Loucy (cell line): ENCODE data around the gene C17orf50.

Experiments used
- H2AFZ ChIP-seq: fragments of 200-600 bp; sonication (generic); 2 replicates; pipeline ENCODE4 v1.6.0; 2016; ENCODE audit warnings: antibody characterized with exemption, mild to moderate bottlenecking, low read length, moderate library complexity
- H3F3A ChIP-seq: fragments of 200-600 bp; 2 replicates; pipeline ENCODE4 v1.6.0; 2016; ENCODE audit warnings: antibody characterized with exemption, low read depth, mild to moderate bottlenecking
- H3K27me3 ChIP-seq: fragments of 200-600 bp; sonication (generic); 2 replicates; pipeline ENCODE4 v1.6.1; 2014; ENCODE audit warnings: low read length, mild to moderate bottlenecking; ENCODE audit not compliant: insufficient read depth, poor library complexity, severe bottlenecking
- H3K36me3 ChIP-seq: fragments of 200-600 bp; sonication (generic); 2 replicates; pipeline ENCODE4 v1.6.1; 2016; ENCODE audit warnings: low read length; ENCODE audit not compliant: insufficient read depth
- H3K4me1 ChIP-seq: fragments of 200-600 bp; sonication (generic); 2 replicates; pipeline ENCODE4 v1.5.1; 2014; ENCODE audit warnings: low read length, mild to moderate bottlenecking; ENCODE audit not compliant: insufficient read depth, poor library complexity, severe bottlenecking
- H3K4me2 ChIP-seq: fragments of 200-600 bp; sonication (generic); 2 replicates; pipeline ENCODE4 v1.6.0; 2014; ENCODE audit warnings: antibody characterized with exemption, low read length, low read depth, mild to moderate bottlenecking; ENCODE audit not compliant: poor library complexity, severe bottlenecking
- H3K4me3 ChIP-seq: fragments of 200-600 bp; sonication (generic); 2 replicates; pipeline ENCODE4 v1.5.1; 2014; ENCODE audit warnings: low read length, mild to moderate bottlenecking, mixed read lengths; ENCODE audit not compliant: poor library complexity, severe bottlenecking
- H3K79me2 ChIP-seq: fragments of 200-600 bp; sonication (generic); 2 replicates; pipeline ENCODE4 v1.6.1; 2014; ENCODE audit warnings: low read length; ENCODE audit not compliant: insufficient read depth
- H3K9ac ChIP-seq: fragments of 200-600 bp; sonication (generic); 2 replicates; pipeline ENCODE4 v1.6.0; 2014; ENCODE audit warnings: mild to moderate bottlenecking, low read depth, low read length, moderate library complexity; ENCODE audit not compliant: poor library complexity, severe bottlenecking
- H3K9me2 ChIP-seq: fragments of 200-600 bp; sonication (generic); replicated peaks from 2 replicates; pipeline ENCODE4 v1.6.1; 2016; ENCODE audit warnings: low read depth, low read length, mixed read lengths
- H3K9me3 ChIP-seq: fragments of 200-600 bp; sonication (generic); 2 replicates; pipeline ENCODE4 v1.6.1; 2014; ENCODE audit warnings: mild to moderate bottlenecking, antibody characterized with exemption, low read length, low read depth; ENCODE audit not compliant: insufficient read depth
- H4K20me1 ChIP-seq: fragments of 200-600 bp; sonication (generic); 2 replicates; pipeline ENCODE4 v1.6.0; 2014; ENCODE audit warnings: antibody characterized with exemption, low read length, mild to moderate bottlenecking; ENCODE audit not compliant: insufficient read depth, poor library complexity, severe bottlenecking
- EZH2phosphoT487 ChIP-seq: fragments of 200-600 bp; IDR thresholded peaks from 2 replicates; pipeline ENCODE4 v1.6.1; 2018; ENCODE audit warnings: antibody characterized with exemption, mild to moderate bottlenecking, moderate library complexity, borderline replicate concordance
- TF ChIP-seq, protein P1 (sequence below): fragments of 200-600 bp; sonication (generic); conservative IDR thresholded peaks from 2 replicates; pipeline ENCODE4 v1.5.1; 2014; ENCODE audit warnings: mild to moderate bottlenecking, antibody characterized with exemption, low read length

Gene C17orf50

DNA sequence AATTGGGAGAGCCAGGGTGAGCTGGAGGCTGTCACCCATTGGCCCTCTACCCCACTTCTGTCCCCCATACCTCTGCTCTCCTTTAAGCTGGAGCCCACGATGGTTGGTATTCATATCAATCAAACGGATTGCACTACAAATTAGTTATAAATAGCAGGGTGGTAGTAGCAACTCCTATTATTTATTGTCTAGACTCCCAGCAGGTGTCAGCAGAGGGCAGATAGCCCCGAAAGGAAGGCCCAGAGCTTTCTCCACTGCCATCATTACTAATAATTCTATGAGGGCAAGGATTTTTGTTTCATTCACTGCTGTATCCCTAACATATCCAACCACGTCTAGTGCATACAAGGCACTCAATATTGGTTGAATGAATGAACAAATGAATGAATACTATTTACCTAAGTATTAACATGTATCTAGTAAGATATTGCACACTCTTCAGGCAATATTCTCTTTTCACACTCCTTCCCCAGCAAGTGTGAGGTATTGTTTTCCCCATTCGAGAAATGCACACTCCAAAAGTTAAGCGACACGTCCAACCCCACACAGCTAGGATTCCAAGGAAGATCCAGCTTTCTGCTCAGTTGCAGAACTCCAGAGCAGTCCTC lies 6.3 kb downstream of the C17orf50 start:
- H3K4me2 ChIP-seq: no peak overlapping the region
- H3K79me2 ChIP-seq: no peaks in the 10 kb centered on the region
- no peaks in the 10 kb centered on the region for H3K9me3 ChIP-seq
- H3K36me3 ChIP-seq: no peaks in the 10 kb centered on the region
- no peaks in the 10 kb centered on the region for H3F3A ChIP-seq
- no peaks in the 10 kb centered on the region for H3K27me3 ChIP-seq
- no peaks in the 10 kb centered on the region for H4K20me1 ChIP-seq
- TF ChIP-seq EZH2phosphoT487: no peak
- TF ChIP-seq, protein P1, sequence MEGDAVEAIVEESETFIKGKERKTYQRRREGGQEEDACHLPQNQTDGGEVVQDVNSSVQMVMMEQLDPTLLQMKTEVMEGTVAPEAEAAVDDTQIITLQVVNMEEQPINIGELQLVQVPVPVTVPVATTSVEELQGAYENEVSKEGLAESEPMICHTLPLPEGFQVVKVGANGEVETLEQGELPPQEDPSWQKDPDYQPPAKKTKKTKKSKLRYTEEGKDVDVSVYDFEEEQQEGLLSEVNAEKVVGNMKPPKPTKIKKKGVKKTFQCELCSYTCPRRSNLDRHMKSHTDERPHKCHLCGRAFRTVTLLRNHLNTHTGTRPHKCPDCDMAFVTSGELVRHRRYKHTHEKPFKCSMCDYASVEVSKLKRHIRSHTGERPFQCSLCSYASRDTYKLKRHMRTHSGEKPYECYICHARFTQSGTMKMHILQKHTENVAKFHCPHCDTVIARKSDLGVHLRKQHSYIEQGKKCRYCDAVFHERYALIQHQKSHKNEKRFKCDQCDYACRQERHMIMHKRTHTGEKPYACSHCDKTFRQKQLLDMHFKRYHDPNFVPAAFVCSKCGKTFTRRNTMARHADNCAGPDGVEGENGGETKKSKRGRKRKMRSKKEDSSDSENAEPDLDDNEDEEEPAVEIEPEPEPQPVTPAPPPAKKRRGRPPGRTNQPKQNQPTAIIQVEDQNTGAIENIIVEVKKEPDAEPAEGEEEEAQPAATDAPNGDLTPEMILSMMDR: peak; percentile 73
- no peak overlapping the region for H2AFZ ChIP-seq
- H3K9ac ChIP-seq: no peak overlapping the region
- H3K4me1 ChIP-seq: peaks cover 6% of the 10 kb centered on the region
- no peak overlapping the region for H3K4me3 ChIP-seq
- no peaks in the 10 kb centered on the region for H3K9me2 ChIP-seq

DNA sequence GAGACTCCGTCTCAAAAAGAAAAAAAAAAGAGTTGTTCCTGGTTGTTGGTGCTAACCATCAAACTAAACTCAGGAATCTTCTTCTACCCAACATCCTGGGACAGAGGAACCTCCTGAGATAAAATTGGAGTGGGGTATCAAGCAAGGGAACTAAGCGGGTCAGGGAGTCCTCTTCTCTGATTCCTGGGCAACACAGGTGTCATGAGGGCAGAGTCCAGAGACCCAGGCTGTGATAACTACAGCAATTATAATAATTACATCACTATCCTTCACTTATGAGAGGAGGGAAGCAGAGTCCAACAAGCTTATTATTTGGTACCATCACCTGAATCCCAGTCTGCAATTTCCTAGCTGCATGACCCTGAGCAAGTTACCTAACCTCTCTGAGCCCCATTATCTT lies 8.1 kb downstream of the C17orf50 start:
- H3K79me2 ChIP-seq: no peaks in the 10 kb centered on the region
- H3K9me3 ChIP-seq: no peaks in the 10 kb centered on the region
- no peak overlapping the region for H2AFZ ChIP-seq
- H3K27me3 ChIP-seq: no peaks in the 10 kb centered on the region
- H3K4me2 ChIP-seq: no peak overlapping the region
- no peak overlapping the region for H3K4me3 ChIP-seq
- H3F3A ChIP-seq: no peaks in the 10 kb centered on the region
- H4K20me1 ChIP-seq: no peaks in the 10 kb centered on the region
- no peaks in the 10 kb centered on the region for H3K36me3 ChIP-seq
- peaks cover 15% of the 10 kb centered on the region for H3K4me1 ChIP-seq
- TF ChIP-seq, protein P1: no peak
- TF ChIP-seq EZH2phosphoT487: no peak
- H3K9me2 ChIP-seq: no peaks in the 10 kb centered on the region
- H3K9ac ChIP-seq: no peak overlapping the region

DNA sequence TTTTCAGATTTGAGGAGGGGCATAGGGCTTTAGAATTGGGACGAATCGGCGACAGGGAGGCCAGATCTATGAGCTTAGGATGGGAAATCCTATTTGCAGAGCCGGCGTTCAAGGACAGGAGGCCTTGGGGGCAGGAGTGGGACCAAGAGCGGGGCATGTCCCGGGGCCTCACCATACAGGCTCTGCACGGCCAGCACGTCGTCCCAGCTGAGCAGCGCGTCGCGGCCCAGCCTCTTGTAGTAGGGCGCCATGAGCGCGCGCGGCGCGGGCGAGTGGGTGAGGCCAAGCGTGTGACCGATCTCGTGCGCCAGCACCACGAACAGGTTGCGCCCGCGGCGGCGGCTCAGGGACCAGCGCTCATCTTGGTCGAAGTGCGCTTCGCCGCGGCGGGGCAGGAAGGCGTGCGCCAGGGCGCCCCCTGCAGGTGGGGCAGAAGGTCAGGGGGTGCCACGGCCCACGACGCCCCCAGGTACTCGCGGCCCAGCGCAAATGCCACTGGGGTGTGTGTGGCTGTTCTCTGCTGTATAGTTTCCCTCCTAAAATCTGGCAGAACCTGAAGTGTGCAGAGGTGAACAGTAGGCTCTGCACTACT lies 9.3 kb downstream of the C17orf50 start:
- H3F3A ChIP-seq: no peaks in the 10 kb centered on the region
- no peaks in the 10 kb centered on the region for H3K27me3 ChIP-seq
- no peak overlapping the region for H3K4me2 ChIP-seq
- no peak overlapping the region for H3K9ac ChIP-seq
- H2AFZ ChIP-seq: no peak overlapping the region
- no peaks in the 10 kb centered on the region for H3K9me2 ChIP-seq
- no peaks in the 10 kb centered on the region for H3K9me3 ChIP-seq
- H3K4me1 ChIP-seq: peaks cover 14% of the 10 kb centered on the region
- no peaks in the 10 kb centered on the region for H3K79me2 ChIP-seq
- no peaks in the 10 kb centered on the region for H3K36me3 ChIP-seq
- H3K4me3 ChIP-seq: no peak overlapping the region
- no peaks in the 10 kb centered on the region for H4K20me1 ChIP-seq
- TF ChIP-seq EZH2phosphoT487: no peak
- TF ChIP-seq, protein P1: peak; percentile 45
